Measurements from ENCODE around the gene MARK4. TPM values are rescaled to one million over a fixed set of nuclear protein-coding genes. Genes with fewer than 3 reads are reported as not detected.

MARK4 gene
- total RNA-seq, 3 donors from 2014 or later: 11.0 to 20.0 (median 19.2) TPM

- no peaks in the 10 kb centered on the region for H3K27me3 ChIP-seq
- H3K4me1 ChIP-seq: no peaks in the 10 kb centered on the region
- intact Hi-C loops (cut with DNase I; ENCODE audit: low total_unique reads): loop anchor here (10.0 kb wide), 1 partner anchor 1711 kb away; no protein-coding TSS in a partner anchor
- H3K27ac ChIP-seq: no peak overlapping the region
- no peak overlapping the region for H3K4me3 ChIP-seq
- TF ChIP-seq CTCF (IDR thresholded peaks at IDR 0.05): no peak
- no peak for TF ChIP-seq POLR2A (IDR thresholded peaks at IDR 0.05)
- TF ChIP-seq POLR2AphosphoS5 (IDR thresholded peaks at IDR 0.05): no peak
- H3K36me3 ChIP-seq: no peaks in the 10 kb centered on the region
- DNase-seq (ENCODE audit: low spot score in 2 of 2): no peak
- no peaks in the 10 kb centered on the region for H3K9me3 ChIP-seq
These were observed 6.8 kb upstream of the MARK4 start for GRCh38 chr19:45244133-45244794.

GRCh38 chr19:45245334-45245787 is 5.7 kb upstream of the MARK4 start, which contains the start of gene EXOC3L2:
EXOC3L2 (minus strand) TSS chr19:45245407; CDS start chr19:45239045, 6,362 bp downstream.
- H3K9me3 ChIP-seq: no peaks in the 10 kb centered on the region
- H3K4me3 ChIP-seq: peak within 1 kb of the TSS in 2 of 3 donors; percentile 6 to 33
- TF ChIP-seq POLR2AphosphoS5 (IDR thresholded peaks at IDR 0.05): no peak
- TF ChIP-seq CTCF (IDR thresholded peaks at IDR 0.05): no peak
- no peak for TF ChIP-seq POLR2A (IDR thresholded peaks at IDR 0.05)
- no peaks in the 10 kb centered on the region for H3K4me1 ChIP-seq
- intact Hi-C loops (cut with DNase I; ENCODE audit: low total_unique reads): loop anchor here (10.0 kb wide), 1 partner anchor 1709 kb away; no protein-coding TSS in a partner anchor
- no peaks in the 10 kb centered on the region for H3K36me3 ChIP-seq
- no peaks in the 10 kb centered on the region for H3K27me3 ChIP-seq
- H3K27ac ChIP-seq: peak within 1 kb of the TSS in 1 of 2 donors; percentile 55
- DNase-seq (ENCODE audit: low spot score in 2 of 2): no peak

- TF ChIP-seq POLR2AphosphoS5 (IDR thresholded peaks at IDR 0.05): no peak
- no peak for TF ChIP-seq POLR2A (IDR thresholded peaks at IDR 0.05)
- TF ChIP-seq CTCF (IDR thresholded peaks at IDR 0.05): no peak
- H3K4me1 ChIP-seq: no peaks in the 10 kb centered on the region
- H3K27me3 ChIP-seq: no peaks in the 10 kb centered on the region
- H3K9me3 ChIP-seq: no peaks in the 10 kb centered on the region
- DNase-seq (ENCODE audit: low spot score in 2 of 2): no peak
- H3K27ac ChIP-seq: peak overlapping the region in 1 of 2 donors; percentile 55
- no peak overlapping the region for H3K4me3 ChIP-seq
- intact Hi-C loops (cut with DNase I; ENCODE audit: low total_unique reads): loop anchor here (10.0 kb wide), 1 partner anchor 1709 kb away; no protein-coding TSS in a partner anchor
- no peaks in the 10 kb centered on the region for H3K36me3 ChIP-seq
These were observed 5.2 kb upstream of the MARK4 start for GRCh38 chr19:45245826-45246225.

GRCh38 chr19:45247136-45247535 is 3.9 kb upstream of the MARK4 start:
- TF ChIP-seq POLR2AphosphoS5 (IDR thresholded peaks at IDR 0.05): no peak
- no peak for TF ChIP-seq CTCF (IDR thresholded peaks at IDR 0.05)
- TF ChIP-seq POLR2A (IDR thresholded peaks at IDR 0.05): no peak
- Histone ChIP-seq H3K4me3 (no peak overlapping the region), H3K36me3 (no peaks in the 10 kb centered on the region), H3K27me3 (no peaks in the 10 kb centered on the region), H3K9me3 (no peaks in the 10 kb centered on the region), H3K27ac (no peak overlapping the region), H3K4me1 (no peaks in the 10 kb centered on the region)
- intact Hi-C loops (cut with DNase I; ENCODE audit: low total_unique reads): loop anchor here (10.0 kb wide), 1 partner anchor 1708 kb away; no protein-coding TSS in a partner anchor
- DNase-seq (ENCODE audit: low spot score in 2 of 2): no peak
